ENCODE results near the gene NDRG3. TPM values are rescaled to one million over a fixed set of nuclear protein-coding genes. Genes with fewer than 3 reads are reported as not detected.
"Not testable (repeated sequence)": the region's sequence is repeated elsewhere in the genome, so short reads cannot be mapped to it uniquely, and the experiment has no call there.

Gene NDRG3
- total and polyA plus RNA-seq, 2 donors (not counting 3 experiments of a cell fraction or from before 2014, with no cell fraction given): 25.7 to 27.7 TPM

DNA sequence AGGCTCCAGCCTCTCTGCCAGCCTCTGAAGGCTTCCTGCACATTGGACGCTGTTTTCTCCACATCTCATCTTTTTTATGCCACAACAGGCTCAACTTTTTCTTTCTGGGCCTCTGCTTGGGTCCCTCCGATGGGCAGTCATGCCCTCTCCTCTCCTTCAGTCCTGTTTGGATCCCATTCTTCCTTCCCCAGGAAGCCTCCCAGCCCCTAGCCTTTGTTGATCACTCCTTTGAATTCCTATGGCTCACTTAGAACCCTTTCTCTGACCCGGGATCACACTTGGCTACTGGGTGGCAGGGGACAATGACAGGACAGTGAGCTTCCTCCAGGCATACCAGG is 104.4 kb downstream of the NDRG3 start:
- TF ChIP-seq FOS (IDR thresholded peaks at IDR 0.05; ENCODE audit: borderline replicate concordance, insufficient read depth, low read length) (no peak), EZH2 (IDR thresholded peaks at IDR 0.05; ENCODE audit: borderline replicate concordance, low read depth, low read length, severe bottlenecking) (no peak), JUN (IDR thresholded peaks at IDR 0.05; ENCODE audit: borderline replicate concordance, insufficient read depth, insufficient read length, low read depth) (no peak), POLR2A (IDR thresholded peaks at IDR 0.05; ENCODE audit: low read depth, low read length) (no peak), POLR2AphosphoS5 (IDR thresholded peaks at IDR 0.05; ENCODE audit: insufficient read depth, low read depth, low read length) (no peak), GATA2 (IDR thresholded peaks at IDR 0.05; ENCODE audit: insufficient read depth, insufficient read length, low read depth, low read length) (no peak), MYC (IDR thresholded peaks at IDR 0.05; ENCODE audit: low read depth, low read length) (no peak)
- TF ChIP-seq, protein P1, sequence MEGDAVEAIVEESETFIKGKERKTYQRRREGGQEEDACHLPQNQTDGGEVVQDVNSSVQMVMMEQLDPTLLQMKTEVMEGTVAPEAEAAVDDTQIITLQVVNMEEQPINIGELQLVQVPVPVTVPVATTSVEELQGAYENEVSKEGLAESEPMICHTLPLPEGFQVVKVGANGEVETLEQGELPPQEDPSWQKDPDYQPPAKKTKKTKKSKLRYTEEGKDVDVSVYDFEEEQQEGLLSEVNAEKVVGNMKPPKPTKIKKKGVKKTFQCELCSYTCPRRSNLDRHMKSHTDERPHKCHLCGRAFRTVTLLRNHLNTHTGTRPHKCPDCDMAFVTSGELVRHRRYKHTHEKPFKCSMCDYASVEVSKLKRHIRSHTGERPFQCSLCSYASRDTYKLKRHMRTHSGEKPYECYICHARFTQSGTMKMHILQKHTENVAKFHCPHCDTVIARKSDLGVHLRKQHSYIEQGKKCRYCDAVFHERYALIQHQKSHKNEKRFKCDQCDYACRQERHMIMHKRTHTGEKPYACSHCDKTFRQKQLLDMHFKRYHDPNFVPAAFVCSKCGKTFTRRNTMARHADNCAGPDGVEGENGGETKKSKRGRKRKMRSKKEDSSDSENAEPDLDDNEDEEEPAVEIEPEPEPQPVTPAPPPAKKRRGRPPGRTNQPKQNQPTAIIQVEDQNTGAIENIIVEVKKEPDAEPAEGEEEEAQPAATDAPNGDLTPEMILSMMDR (IDR thresholded peaks at IDR 0.05; ENCODE audit: extremely low read depth in 1 of 2, insufficient read depth in 1 of 2, low read depth in 1 of 2, low read length in 2 of 2): no peak
- TF ChIP-seq, protein P2, sequence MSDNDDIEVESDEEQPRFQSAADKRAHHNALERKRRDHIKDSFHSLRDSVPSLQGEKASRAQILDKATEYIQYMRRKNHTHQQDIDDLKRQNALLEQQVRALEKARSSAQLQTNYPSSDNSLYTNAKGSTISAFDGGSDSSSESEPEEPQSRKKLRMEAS (IDR thresholded peaks at IDR 0.05; ENCODE audit: insufficient read depth, insufficient read length): no peak
- H3K27ac ChIP-seq (ENCODE audit: insufficient read depth, low read depth, low read length): no peak overlapping the region
- BruUV-seq (replicated peaks): no TSS peak
- dilution Hi-C loops (cut with MboI; ENCODE audit: extremely low pct_ligation_motif_present, low sequenced_read_pairs): no loop called here
- CTCF ChIA-PET: interaction anchor here (0.8 kb wide), 1 partner anchor 14 kb away, joined by 3 read pairs; no protein-coding TSS in a partner anchor
- no peaks in the 10 kb centered on the region for H3K4me1 ChIP-seq (ENCODE audit: control insufficient read depth, extremely low read depth, insufficient read depth, low read length)
- no peaks in the 10 kb centered on the region for H3K9me3 ChIP-seq (replicated peaks; ENCODE audit: control insufficient read depth, insufficient read depth, low read length)
- FAIRE-seq (no peak), DNase-seq (ENCODE audit: low read depth, low spot score) (no peak)
- no peaks in the 10 kb centered on the region for H3K36me3 ChIP-seq (ENCODE audit: control insufficient read depth in 2 of 2, extremely low read depth in 1 of 2, insufficient read depth in 2 of 2, low read length in 2 of 2)
- intact Hi-C loops (cut with micrococcal nuclease): no loop called here
- H3K4me3 ChIP-seq (replicated peaks in 1 of 3; ENCODE audit: insufficient read depth in 1 of 3, low read depth in 1 of 3, low read length in 3 of 3): no peak overlapping the region
- H3K9ac ChIP-seq (replicated peaks; ENCODE audit: extremely low read depth, insufficient read depth, low read length): no peak overlapping the region
- H3K27me3 ChIP-seq (ENCODE audit: control insufficient read depth in 2 of 2, insufficient read depth in 2 of 2, low read length in 2 of 2): no peaks in the 10 kb centered on the region
- no peak overlapping the region for H3K4me2 ChIP-seq (ENCODE audit: insufficient read depth, low read length)
- no peaks in the 10 kb centered on the region for H3K79me2 ChIP-seq (ENCODE audit: control insufficient read depth, insufficient read depth, low read length)
- no peak overlapping the region for H2AFZ ChIP-seq (ENCODE audit: low read depth, low read length)
- POLR2A ChIA-PET: interaction anchor here (0.6 kb wide), 1 partner anchor 14 kb away, joined by 7 read pairs; no protein-coding TSS in a partner anchor
- H4K20me1 ChIP-seq (replicated peaks; ENCODE audit: control insufficient read depth, extremely low read depth, insufficient read depth, low read length): no peaks in the 10 kb centered on the region
- no peaks in the 10 kb centered on the region for H3K9me1 ChIP-seq (replicated peaks; ENCODE audit: control insufficient read depth, extremely low read depth, insufficient read depth, low read length)

DNA sequence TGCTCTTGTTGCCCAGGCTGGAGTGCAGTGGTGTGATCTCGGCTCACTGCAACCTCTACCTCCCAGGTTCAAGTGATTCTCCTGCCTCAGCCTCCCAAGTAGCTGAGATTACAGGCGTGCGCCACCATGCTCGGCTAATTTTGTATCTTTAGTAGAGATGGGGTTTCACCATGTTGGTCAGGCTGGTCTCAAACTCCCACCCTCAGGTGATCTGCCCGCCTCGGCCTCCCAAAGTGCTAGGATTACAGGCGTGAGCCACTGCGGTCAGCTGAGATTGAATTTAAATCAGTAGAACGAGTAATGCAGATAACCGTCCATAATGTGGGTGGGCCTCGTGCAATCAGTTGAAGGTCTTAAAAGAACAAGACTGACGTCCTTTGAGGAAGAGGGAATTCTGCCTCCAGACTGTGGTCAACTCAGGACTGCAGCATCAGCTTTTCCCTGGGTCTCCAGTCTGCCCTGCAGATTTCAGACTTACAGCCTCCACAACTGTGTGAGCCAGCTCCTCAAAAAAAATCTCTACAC is 107.0 kb downstream of the NDRG3 start:
- H3K4me1 ChIP-seq (ENCODE audit: control insufficient read depth, extremely low read depth, insufficient read depth, low read length); H3K9me1 ChIP-seq (replicated peaks; ENCODE audit: control insufficient read depth, extremely low read depth, insufficient read depth, low read length); H3K36me3 ChIP-seq (ENCODE audit: control insufficient read depth in 2 of 2, extremely low read depth in 1 of 2, insufficient read depth in 2 of 2, low read length in 2 of 2); H3K4me2 ChIP-seq (ENCODE audit: insufficient read depth, low read length); BruUV-seq (replicated peaks); H3K4me3 ChIP-seq (replicated peaks in 1 of 3; ENCODE audit: insufficient read depth in 1 of 3, low read depth in 1 of 3, low read length in 3 of 3); H3K9me3 ChIP-seq (replicated peaks; ENCODE audit: control insufficient read depth, insufficient read depth, low read length); H4K20me1 ChIP-seq (replicated peaks; ENCODE audit: control insufficient read depth, extremely low read depth, insufficient read depth, low read length); H3K27me3 ChIP-seq (ENCODE audit: control insufficient read depth in 2 of 2, insufficient read depth in 2 of 2, low read length in 2 of 2); DNase-seq (ENCODE audit: low read depth, low spot score); CTCF ChIA-PET; dilution Hi-C loops (cut with MboI; ENCODE audit: extremely low pct_ligation_motif_present, low sequenced_read_pairs); H3K9ac ChIP-seq (replicated peaks; ENCODE audit: extremely low read depth, insufficient read depth, low read length); POLR2A ChIA-PET; H2AFZ ChIP-seq (ENCODE audit: low read depth, low read length); H3K27ac ChIP-seq (ENCODE audit: insufficient read depth, low read depth, low read length); H3K79me2 ChIP-seq (ENCODE audit: control insufficient read depth, insufficient read depth, low read length); FAIRE-seq; intact Hi-C loops (cut with micrococcal nuclease): not testable (repeated sequence)
